Activated T-helper 1 cell treated with Interleukin-2 at 50 U/mL for 16 hours (primary cell): ENCODE results near the gene PRKAR1A.

Experiments used
- DNase-seq: peaks from one replicate; pipeline ENCODE4 v3.0.0-alpha.2; 2020; ENCODE audit warnings: low read depth

PRKAR1A gene

DNA sequence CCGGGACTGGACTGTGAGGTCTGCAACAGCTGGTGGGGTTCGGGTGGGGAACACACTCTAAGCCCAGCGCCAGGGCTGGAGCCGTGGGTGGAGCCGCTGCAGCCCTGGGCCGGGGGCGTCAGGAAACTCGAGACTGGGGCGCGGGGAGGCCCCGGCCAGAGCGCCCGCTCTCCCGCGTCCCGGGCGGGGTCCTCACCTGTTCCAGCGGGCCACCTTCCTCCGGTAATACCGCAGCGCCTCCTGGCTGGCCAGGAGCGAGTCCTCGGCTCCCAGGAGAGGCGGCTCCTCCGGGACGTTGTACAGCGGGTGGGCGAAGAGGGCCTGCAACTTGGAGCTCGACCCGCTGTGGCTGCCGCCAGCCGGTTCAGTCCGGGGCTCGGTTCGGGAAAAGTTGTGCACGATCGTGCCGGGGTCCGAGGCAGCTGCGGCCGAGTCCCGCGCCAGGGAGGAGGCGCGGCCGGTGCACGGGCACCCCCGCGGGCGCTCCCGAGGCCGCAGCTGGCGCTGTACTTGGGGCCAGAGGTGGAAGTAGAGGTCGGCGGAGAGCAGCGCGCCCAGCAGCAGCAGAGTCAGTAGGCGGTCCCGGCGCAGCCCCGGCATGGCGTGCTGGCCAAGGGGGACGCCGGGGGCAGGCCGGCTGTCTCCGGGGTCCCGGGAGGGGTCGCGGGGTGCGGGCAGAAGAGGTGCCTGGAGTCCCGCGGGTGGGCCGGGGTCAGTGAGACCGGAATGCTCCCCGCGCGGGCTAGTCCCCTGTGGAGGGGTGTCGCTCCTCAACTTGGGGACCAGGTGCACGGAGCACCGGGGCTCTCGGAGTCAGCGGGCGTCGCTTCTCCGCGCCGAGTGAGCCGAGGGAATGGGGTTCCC, 88.1 kb downstream of the PRKAR1A start:
- no peak for DNase-seq
